Spinal cord (tissue), 10 donors: Measurements from ENCODE around the gene CTNNA3. TPM values are rescaled to one million over a fixed set of nuclear protein-coding genes. Genes with fewer than 3 reads are reported as not detected.
"Not testable (repeated sequence)": the region's sequence is repeated elsewhere in the genome, so short reads cannot be mapped to it uniquely, and the experiment has no call there.

Source experiments
- DNase-seq, 6 donors: peaks; one replicate each; pipeline versions ENCODE4 v3.0.0 to v3.0.0-alpha.2; 2013 to 2015; ENCODE audit warnings: low spot score in 6 of 6, low read depth in 4 of 6
- H3K27ac ChIP-seq: one replicate; pipeline ENCODE4 v1.5.1; 2013; ENCODE audit warnings: low read depth, low read length, control low read depth
- H3K27me3 ChIP-seq: one replicate; pipeline ENCODE4 v1.6.1; 2013; ENCODE audit warnings: low read length; ENCODE audit not compliant: control insufficient read depth, insufficient read depth
- H3K36me3 ChIP-seq: one replicate; pipeline ENCODE4 v1.6.1; 2013; ENCODE audit warnings: low read length; ENCODE audit not compliant: control insufficient read depth, insufficient read depth
- H3K4me1 ChIP-seq: one replicate; pipeline ENCODE4 v1.6.1; 2013; ENCODE audit warnings: low read length; ENCODE audit not compliant: control insufficient read depth, insufficient read depth
- H3K4me3 ChIP-seq: one replicate; pipeline ENCODE4 v1.5.1; 2013; ENCODE audit warnings: low read depth, low read length, control low read depth
- H3K9me3 ChIP-seq: one replicate; pipeline ENCODE4 v1.6.1; 2013; ENCODE audit warnings: low read length; ENCODE audit not compliant: control insufficient read depth, insufficient read depth
- WGBS: methylation state at CpG from one replicate; pipeline ENCODE4 v1.1.5; 2013; ENCODE audit warnings: missing lambda C conversion rate; ENCODE audit not compliant: insufficient coverage; 5-methylcytosine and 5-hydroxymethylcytosine counted together
- polyA plus RNA-seq, 2 donors: library from polyadenylated mRNA; unstranded; fragments of 120-200 nt; gene quantifications; one replicate each; pipeline ENCODE4 v1.2.1, GENCODE V29; 2013; ENCODE audit not compliant: insufficient read length in 2 of 2
- total RNA-seq, 2 donors: library from RNA; depleted of rRNA in 1 of 2; stranded (reverse); fragments of 120-200 nt in 1 of 2; fragments of >200 nt in 1 of 2; gene quantifications; one replicate each; pipeline versions ENCODE4 v1.2.3 to v1.2.4, GENCODE V29; 2013 to 2014
- donor health status: healthy.

CTNNA3 gene
- total and polyA plus RNA-seq, 4 donors: 15.3 to 63.5 (median 41.0) TPM

DNA sequence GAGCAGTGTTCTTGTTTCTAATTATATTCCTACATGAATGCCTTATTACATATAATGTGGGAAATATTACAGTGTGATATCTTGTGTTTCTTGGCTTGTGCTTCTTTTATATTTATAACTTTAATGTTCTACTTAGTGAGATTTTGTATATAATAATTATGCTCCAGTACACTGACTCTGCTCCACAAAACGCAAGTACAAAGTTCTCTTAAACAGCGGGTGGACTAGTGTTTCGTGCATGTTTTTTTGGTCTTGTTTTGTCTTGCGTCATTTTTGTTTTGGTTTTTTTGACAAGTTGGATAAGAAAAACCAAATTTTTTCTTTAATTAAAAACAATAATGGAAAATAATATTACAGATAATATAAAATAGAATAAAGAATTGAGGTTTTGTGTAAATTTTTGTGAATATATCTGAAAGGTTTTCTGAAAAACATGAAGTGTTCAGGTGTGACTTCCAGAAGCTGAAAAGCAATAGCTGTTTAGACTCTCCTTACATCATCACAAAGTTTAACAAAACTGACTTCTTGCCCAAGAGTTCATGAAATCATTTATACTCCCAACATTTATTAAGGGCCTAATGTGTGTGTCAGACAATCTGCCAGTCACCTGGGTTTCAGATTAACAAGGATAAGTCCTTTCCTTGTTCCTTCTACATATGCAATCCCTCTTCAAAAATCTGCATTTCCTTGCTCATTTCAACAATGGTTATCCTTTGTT lies 438.4 kb downstream of the CTNNA3 start:
- no peaks in the 10 kb centered on the region for H3K27me3 ChIP-seq
- no peak overlapping the region for H3K4me3 ChIP-seq
- no peak for DNase-seq
- WGBS: no CpG with 5 or more reads among the region's 4 CpGs
- no peaks in the 10 kb centered on the region for H3K9me3 ChIP-seq
- no peaks in the 10 kb centered on the region for H3K36me3 ChIP-seq
- H3K4me1 ChIP-seq: no peaks in the 10 kb centered on the region
- H3K27ac ChIP-seq: no peak overlapping the region

- H3K4me3 ChIP-seq: no peak overlapping the region
- H3K27me3 ChIP-seq: no peaks in the 10 kb centered on the region
- H3K27ac ChIP-seq: no peak overlapping the region
- peak in 2 of 6 donors; percentile 30 to 66 for DNase-seq
- H3K9me3 ChIP-seq: no peaks in the 10 kb centered on the region
- 60% methylated on average over 1 of the region's 2 CpGs for WGBS
- H3K4me1 ChIP-seq: no peaks in the 10 kb centered on the region
- no peaks in the 10 kb centered on the region for H3K36me3 ChIP-seq
Observed at GRCh38 chr10:67257018-67257417, 439.0 kb downstream of the CTNNA3 start.

GRCh38 chr10:67250686-67251085 lies 445.3 kb downstream of the CTNNA3 start:
- no peak overlapping the region for H3K4me3 ChIP-seq
- no peaks in the 10 kb centered on the region for H3K27me3 ChIP-seq
- H3K36me3 ChIP-seq: no peaks in the 10 kb centered on the region
- no CpG with 5 or more reads among the region's 1 CpG for WGBS
- H3K27ac ChIP-seq: no peak overlapping the region
- H3K9me3 ChIP-seq: peaks cover 1% of the 10 kb centered on the region
- no peaks in the 10 kb centered on the region for H3K4me1 ChIP-seq
- peak in 1 of 6 donors; percentile 11 for DNase-seq

- H3K27me3 ChIP-seq: no peaks in the 10 kb centered on the region
- H3K36me3 ChIP-seq: no peaks in the 10 kb centered on the region
- no peak overlapping the region for H3K4me3 ChIP-seq
- peak in 2 of 6 donors; percentile 32 to 92 for DNase-seq
- no peak overlapping the region for H3K27ac ChIP-seq
- peaks cover 1% of the 10 kb centered on the region for H3K9me3 ChIP-seq
- no CpG with 5 or more reads among the region's 3 CpGs for WGBS
- no peaks in the 10 kb centered on the region for H3K4me1 ChIP-seq
Observed at GRCh38 chr10:67246066-67246555, 449.9 kb downstream of the CTNNA3 start.

GRCh38 chr10:67242528-67242927 lies 453.5 kb downstream of the CTNNA3 start:
- H3K36me3 ChIP-seq: no peaks in the 10 kb centered on the region
- no peak overlapping the region for H3K27ac ChIP-seq
- no peaks in the 10 kb centered on the region for H3K4me1 ChIP-seq
- no peaks in the 10 kb centered on the region for H3K27me3 ChIP-seq
- H3K9me3 ChIP-seq: no peaks in the 10 kb centered on the region
- DNase-seq: peak in 2 of 6 donors; percentile 10 to 38
- 39% methylated on average over 2 of the region's 3 CpGs for WGBS
- H3K4me3 ChIP-seq: no peak overlapping the region

GRCh38 chr10:67241451-67241850 lies 454.5 kb downstream of the CTNNA3 start:
- WGBS: no CpG with 5 or more reads among the region's 1 CpG
- no peak overlapping the region for H3K4me3 ChIP-seq
- no peak for DNase-seq
- no peak overlapping the region for H3K27ac ChIP-seq
- H3K27me3 ChIP-seq: no peaks in the 10 kb centered on the region
- no peaks in the 10 kb centered on the region for H3K4me1 ChIP-seq
- no peaks in the 10 kb centered on the region for H3K36me3 ChIP-seq
- no peaks in the 10 kb centered on the region for H3K9me3 ChIP-seq

- no peaks in the 10 kb centered on the region for H3K27me3 ChIP-seq
- no peak overlapping the region for H3K4me3 ChIP-seq
- no peaks in the 10 kb centered on the region for H3K4me1 ChIP-seq
- no peaks in the 10 kb centered on the region for H3K36me3 ChIP-seq
- WGBS: no CpG with 5 or more reads among the region's 2 CpGs
- peak in 1 of 6 donors; percentile 49 for DNase-seq
- no peak overlapping the region for H3K27ac ChIP-seq
- no peaks in the 10 kb centered on the region for H3K9me3 ChIP-seq
Observed at GRCh38 chr10:67239864-67240497, 456.0 kb downstream of the CTNNA3 start.

DNA sequence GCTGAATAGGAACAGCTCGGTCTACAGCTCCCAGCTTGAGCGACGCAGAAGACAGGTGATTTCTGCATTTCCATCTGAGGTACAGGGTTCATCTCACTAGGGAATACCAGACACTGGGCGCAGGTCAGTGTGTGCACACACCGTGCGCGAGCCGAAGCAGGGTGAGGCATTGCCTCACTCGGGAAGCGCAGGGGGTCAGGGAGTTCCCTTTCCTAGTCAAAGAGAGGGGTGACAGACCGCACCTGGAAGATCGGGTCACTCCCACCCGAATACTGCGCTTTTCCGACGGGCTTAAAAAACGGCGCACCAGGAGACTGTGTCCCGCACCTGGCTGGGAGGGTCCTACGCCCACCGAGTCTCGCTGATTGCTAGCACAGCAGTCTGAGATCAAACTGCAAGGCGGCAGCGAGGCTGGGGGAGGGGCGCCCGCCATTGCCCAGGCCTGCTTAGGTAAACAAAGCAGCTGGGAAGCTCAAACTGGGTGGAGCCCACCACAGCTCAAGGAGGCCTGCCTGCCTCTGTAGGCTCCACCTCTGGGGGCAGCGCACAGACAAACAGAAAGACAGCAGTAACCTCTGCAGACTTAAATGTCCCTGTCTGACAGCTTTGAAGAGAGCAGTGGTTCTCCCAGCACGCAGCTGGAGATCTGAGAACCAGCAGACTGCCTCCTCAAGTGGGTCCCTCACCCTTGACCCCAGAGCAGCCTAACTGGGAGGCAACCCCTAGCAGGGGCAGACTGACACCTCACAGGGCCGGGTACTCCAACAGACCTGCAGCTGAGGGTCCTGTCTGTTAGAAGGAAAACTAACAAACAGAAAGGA lies 465.1 kb downstream of the CTNNA3 start:
- not testable (repeated sequence) for DNase-seq, H3K4me1 ChIP-seq, H3K36me3 ChIP-seq, H3K27ac ChIP-seq, H3K9me3 ChIP-seq, H3K27me3 ChIP-seq
- WGBS: 13% methylated on average over 22 of the region's 29 CpGs
- H3K4me3 ChIP-seq: peak overlapping the region; percentile 16

- WGBS: 100% methylated on average over 4 of the region's 4 CpGs
- H3K4me3 ChIP-seq: no peak overlapping the region
- no peaks in the 10 kb centered on the region for H3K4me1 ChIP-seq
- no peaks in the 10 kb centered on the region for H3K36me3 ChIP-seq
- no peaks in the 10 kb centered on the region for H3K27me3 ChIP-seq
- DNase-seq: no peak
- H3K9me3 ChIP-seq: no peaks in the 10 kb centered on the region
- H3K27ac ChIP-seq: no peak overlapping the region
Observed at GRCh38 chr10:67225226-67225625, 470.8 kb downstream of the CTNNA3 start.
